Osteoblast (primary cell): ENCODE measurements around the gene HHLA2. TPM values are rescaled to one million over a fixed set of nuclear protein-coding genes. Genes with fewer than 3 reads are reported as not detected.

ENCODE experiments used
- DNase-seq: peaks from one replicate; pipeline ENCODE4 v3.0.0; 2011; ENCODE audit warnings: low spot score, mixed read lengths; ENCODE audit not compliant: insufficient read length; ENCODE audit errors: missing footprints
- H2AFZ ChIP-seq: 2 replicates; pipeline ENCODE4 v1.6.0; 2011; ENCODE audit warnings: mild to moderate bottlenecking, low read length
- H3K27ac ChIP-seq: 2 replicates; pipeline ENCODE4 v1.5.1; 2011; ENCODE audit warnings: mild to moderate bottlenecking, low read depth, low read length, moderate library complexity
- H3K27me3 ChIP-seq: 2 replicates; pipeline ENCODE4 v1.6.0; 2012; ENCODE audit warnings: mild to moderate bottlenecking, control low read depth, inconsistent platforms, low read length, moderate library complexity; ENCODE audit not compliant: insufficient read depth
- H3K36me3 ChIP-seq: 2 replicates; pipeline ENCODE4 v1.5.1; 2011; ENCODE audit warnings: mild to moderate bottlenecking, low read length, control low read depth, moderate library complexity; ENCODE audit not compliant: insufficient read depth
- H3K4me1 ChIP-seq: 2 replicates; pipeline ENCODE4 v1.5.1; 2011; ENCODE audit warnings: mild to moderate bottlenecking, low read length, control low read depth, moderate library complexity; ENCODE audit not compliant: insufficient read depth
- H3K4me2 ChIP-seq: 2 replicates; pipeline ENCODE4 v1.6.0; 2011; ENCODE audit warnings: mild to moderate bottlenecking, low read length; ENCODE audit not compliant: insufficient read depth
- H3K4me3 ChIP-seq: fragments of 200-600 bp; sonication (generic); 3 replicates; pipeline ENCODE4 v1.5.1; 2012; ENCODE audit warnings: mild to moderate bottlenecking, low read length, inconsistent platforms; ENCODE audit not compliant: insufficient read depth
- H3K79me2 ChIP-seq: 2 replicates; pipeline ENCODE4 v1.6.0; 2012; ENCODE audit warnings: mild to moderate bottlenecking, low read length, control low read depth, inconsistent platforms; ENCODE audit not compliant: insufficient read depth
- H3K9me3 ChIP-seq: 2 replicates; pipeline ENCODE4 v1.5.1; 2011; ENCODE audit warnings: low read depth, low read length, control low read depth
- H4K20me1 ChIP-seq: 2 replicates; pipeline ENCODE4 v1.6.0; 2012; ENCODE audit warnings: mild to moderate bottlenecking, low read length, control low read depth; ENCODE audit not compliant: insufficient read depth
- CTCF ChIP-seq: IDR thresholded peaks from 2 replicates; pipeline ENCODE4 v1.5.1; 2011; ENCODE audit warnings: mild to moderate bottlenecking, low read depth, low read length, moderate library complexity; ENCODE audit errors: extremely low read depth
- total RNA-seq: library from RNA; depleted of rRNA; stranded (reverse); fragments of >200 nt; gene quantifications from 2 replicates; pipeline ENCODE4 v1.2.3, GENCODE V29; 2012

The HHLA2 gene
- total RNA-seq, 1 donor = not detected

GRCh38 chr3:108345492-108346205 is 49.3 kb downstream of the HHLA2 start:
- H3K27ac ChIP-seq = no peak overlapping the region
- no peaks in the 10 kb centered on the region for H3K4me1 ChIP-seq
- no peak for DNase-seq
- H3K79me2 ChIP-seq = no peaks in the 10 kb centered on the region
- no peak for TF ChIP-seq CTCF
- H2AFZ ChIP-seq = no peak overlapping the region
- no peaks in the 10 kb centered on the region for H3K36me3 ChIP-seq
- peaks cover 3% of the 10 kb centered on the region for H3K27me3 ChIP-seq
- H3K9me3 ChIP-seq = no peaks in the 10 kb centered on the region
- no peaks in the 10 kb centered on the region for H4K20me1 ChIP-seq
- no peak overlapping the region for H3K4me3 ChIP-seq
- H3K4me2 ChIP-seq = no peak overlapping the region

- H3K4me2 ChIP-seq = no peak overlapping the region
- no peak overlapping the region for H2AFZ ChIP-seq
- H3K4me3 ChIP-seq = no peak overlapping the region
- no peaks in the 10 kb centered on the region for H3K36me3 ChIP-seq
- peaks cover 3% of the 10 kb centered on the region for H3K27me3 ChIP-seq
- DNase-seq = no peak
- H3K27ac ChIP-seq = no peak overlapping the region
- no peaks in the 10 kb centered on the region for H3K4me1 ChIP-seq
- no peaks in the 10 kb centered on the region for H4K20me1 ChIP-seq
- TF ChIP-seq CTCF = no peak
- no peaks in the 10 kb centered on the region for H3K9me3 ChIP-seq
- no peaks in the 10 kb centered on the region for H3K79me2 ChIP-seq
Observed at GRCh38 chr3:108346301-108347227, 50.2 kb downstream of the HHLA2 start.

GRCh38 chr3:108352176-108352575 is 55.8 kb downstream of the HHLA2 start:
- H4K20me1 ChIP-seq = no peaks in the 10 kb centered on the region
- TF ChIP-seq CTCF = no peak
- peaks cover 13% of the 10 kb centered on the region for H3K27me3 ChIP-seq
- no peaks in the 10 kb centered on the region for H3K36me3 ChIP-seq
- H3K79me2 ChIP-seq = no peaks in the 10 kb centered on the region
- H3K9me3 ChIP-seq = no peaks in the 10 kb centered on the region
- no peak overlapping the region for H2AFZ ChIP-seq
- no peaks in the 10 kb centered on the region for H3K4me1 ChIP-seq
- H3K4me3 ChIP-seq = no peak overlapping the region
- DNase-seq = no peak
- no peak overlapping the region for H3K4me2 ChIP-seq
- H3K27ac ChIP-seq = no peak overlapping the region

- H3K4me2 ChIP-seq = no peak overlapping the region
- no peak overlapping the region for H3K4me3 ChIP-seq
- H3K79me2 ChIP-seq = no peaks in the 10 kb centered on the region
- no peak for DNase-seq
- TF ChIP-seq CTCF = no peak
- H3K27ac ChIP-seq = no peak overlapping the region
- no peaks in the 10 kb centered on the region for H3K36me3 ChIP-seq
- no peaks in the 10 kb centered on the region for H3K4me1 ChIP-seq
- no peaks in the 10 kb centered on the region for H3K9me3 ChIP-seq
- no peaks in the 10 kb centered on the region for H4K20me1 ChIP-seq
- no peak overlapping the region for H2AFZ ChIP-seq
- H3K27me3 ChIP-seq = peaks cover 13% of the 10 kb centered on the region
Observed at GRCh38 chr3:108354562-108354961, 58.2 kb downstream of the HHLA2 start.
